HepG2 (cell line): ENCODE data around the gene CDC42SE2. TPM values are rescaled to one million over a fixed set of nuclear protein-coding genes. Genes with fewer than 3 reads are reported as not detected.

Source experiments
- GFI1 ChIP-seq: sonication (generic); formaldehyde crosslinking; IDR thresholded peaks from 2 replicates; pipeline ENCODE4 v1.5.0; 2020; ENCODE audit warnings: missing genetic modification reagents, mild to moderate bottlenecking, borderline replicate concordance
- ZNF546 ChIP-seq: sonication (generic); formaldehyde crosslinking; conservative IDR thresholded peaks from 2 replicates; pipeline ENCODE4 v1.8.1; 2023; ENCODE audit warnings: mild to moderate bottlenecking, missing genetic modification reagents
- ZNF816 ChIP-seq: sonication (generic); formaldehyde crosslinking; IDR thresholded peaks from 2 replicates; pipeline ENCODE4 v1.8.0; 2022; ENCODE audit warnings: missing genetic modification reagents, mild to moderate bottlenecking, borderline replicate concordance
- polyA plus RNA-seq, 8 experiments: library from polyadenylated mRNA; depleted of rRNA in 3 of 8; stranded (reverse) in 7 of 8; unstranded in 1 of 8; fragments of >200 nt; fragmentation: Illumina TruSeq in 4 of 8; extraction: Trizol in 4 of 8; gene quantifications; 2 replicates each; pipeline versions ENCODE4 v1.2.1 to v1.2.3, GENCODE V29; 2011 to 2016; ENCODE audit warnings: low read depth in 4 of 8, missing spikeins in 1 of 8, mixed read lengths in 1 of 8; ENCODE audit not compliant: insufficient read depth in 1 of 8
- total RNA-seq, 5 experiments: library from RNA; depleted of rRNA; stranded (reverse); fragments of >200 nt; fragmentation: Illumina TruSeq; extraction: Trizol; gene quantifications; 2 replicates each; pipeline ENCODE4 v1.2.3, GENCODE V29; 2016; ENCODE audit warnings: low read depth in 1 of 5
- TF ChIP-seq, protein P1 (sequence below), 2 experiments: fragments of 450-650 bp in 1 of 2; sonication (generic) in 1 of 2; formaldehyde crosslinking in 1 of 2; IDR thresholded peaks; 2 replicates each; pipeline versions ENCODE4 v1.6.1 to v1.8.0; 2016 to 2022; ENCODE audit warnings: antibody characterized with exemption in 1 of 2, mild to moderate bottlenecking in 1 of 2, missing genetic modification reagents in 1 of 2

CDC42SE2 gene
- total and polyA plus RNA-seq, 2 of the 13 experiments (the other 11 are each of a cell fraction or from before 2014, with no cell fraction given), result 19.6 to 25.0 TPM

- TF ChIP-seq, protein P1, sequence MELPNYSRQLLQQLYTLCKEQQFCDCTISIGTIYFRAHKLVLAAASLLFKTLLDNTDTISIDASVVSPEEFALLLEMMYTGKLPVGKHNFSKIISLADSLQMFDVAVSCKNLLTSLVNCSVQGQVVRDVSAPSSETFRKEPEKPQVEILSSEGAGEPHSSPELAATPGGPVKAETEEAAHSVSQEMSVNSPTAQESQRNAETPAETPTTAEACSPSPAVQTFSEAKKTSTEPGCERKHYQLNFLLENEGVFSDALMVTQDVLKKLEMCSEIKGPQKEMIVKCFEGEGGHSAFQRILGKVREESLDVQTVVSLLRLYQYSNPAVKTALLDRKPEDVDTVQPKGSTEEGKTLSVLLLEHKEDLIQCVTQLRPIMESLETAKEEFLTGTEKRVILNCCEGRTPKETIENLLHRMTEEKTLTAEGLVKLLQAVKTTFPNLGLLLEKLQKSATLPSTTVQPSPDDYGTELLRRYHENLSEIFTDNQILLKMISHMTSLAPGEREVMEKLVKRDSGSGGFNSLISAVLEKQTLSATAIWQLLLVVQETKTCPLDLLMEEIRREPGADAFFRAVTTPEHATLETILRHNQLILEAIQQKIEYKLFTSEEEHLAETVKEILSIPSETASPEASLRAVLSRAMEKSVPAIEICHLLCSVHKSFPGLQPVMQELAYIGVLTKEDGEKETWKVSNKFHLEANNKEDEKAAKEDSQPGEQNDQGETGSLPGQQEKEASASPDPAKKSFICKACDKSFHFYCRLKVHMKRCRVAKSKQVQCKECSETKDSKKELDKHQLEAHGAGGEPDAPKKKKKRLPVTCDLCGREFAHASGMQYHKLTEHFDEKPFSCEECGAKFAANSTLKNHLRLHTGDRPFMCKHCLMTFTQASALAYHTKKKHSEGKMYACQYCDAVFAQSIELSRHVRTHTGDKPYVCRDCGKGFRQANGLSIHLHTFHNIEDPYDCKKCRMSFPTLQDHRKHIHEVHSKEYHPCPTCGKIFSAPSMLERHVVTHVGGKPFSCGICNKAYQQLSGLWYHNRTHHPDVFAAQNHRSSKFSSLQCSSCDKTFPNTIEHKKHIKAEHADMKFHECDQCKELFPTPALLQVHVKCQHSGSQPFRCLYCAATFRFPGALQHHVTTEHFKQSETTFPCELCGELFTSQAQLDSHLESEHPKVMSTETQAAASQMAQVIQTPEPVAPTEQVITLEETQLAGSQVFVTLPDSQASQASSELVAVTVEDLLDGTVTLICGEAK (IDR thresholded peaks at IDR 0.05), result no peak
- TF ChIP-seq, protein P1 (CRISPR knock-in tag; IDR thresholded peaks at IDR 0.05), result no peak
- TF ChIP-seq ZNF816 (CRISPR knock-in tag) (no peak), ZNF546 (CRISPR knock-in tag) (no peak), GFI1 (CRISPR knock-in tag) (no peak)
Measured at GRCh38 chr5:131373265-131373664, 109.4 kb downstream of the CDC42SE2 start (continued).
